Measurements from ENCODE around the gene RGPD8.
"Not testable (repeated sequence)": the region's sequence is repeated elsewhere in the genome, so short reads cannot be mapped to it uniquely, and the experiment has no call there.

Gene RGPD8

GRCh38 chr2:112434890-112435715, 1.7 kb upstream of the RGPD8 start:
- H3K36me3 ChIP-seq (ENCODE audit: control insufficient read depth, insufficient read depth, low read length); H3K27ac ChIP-seq (ENCODE audit: low read depth, low read length); H3K9ac ChIP-seq (ENCODE audit: low read length); H3K27me3 ChIP-seq (ENCODE audit: control insufficient read depth, insufficient read depth, low read length); H3K9me3 ChIP-seq (ENCODE audit: control insufficient read depth, insufficient read depth, low read depth, low read length); H3K4me1 ChIP-seq (ENCODE audit: control insufficient read depth, insufficient read depth, low read length); H3K4me3 ChIP-seq (ENCODE audit: low read depth, low read length): not testable (repeated sequence)

- no peak overlapping the region for H3K4me3 ChIP-seq (ENCODE audit: low read depth, low read length)
- H3K36me3 ChIP-seq (ENCODE audit: control insufficient read depth, insufficient read depth, low read length), result no peaks in the 10 kb centered on the region
- no peaks in the 10 kb centered on the region for H3K4me1 ChIP-seq (ENCODE audit: control insufficient read depth, insufficient read depth, low read length)
Measured at GRCh38 chr2:112433932-112434730, 686 bp upstream of the RGPD8 start.

GRCh38 chr2:112432735-112433479, 538 bp downstream of the RGPD8 start:
- not testable (repeated sequence) for H3K4me1 ChIP-seq (ENCODE audit: control insufficient read depth, insufficient read depth, low read length); H3K27ac ChIP-seq (ENCODE audit: low read depth, low read length); H3K27me3 ChIP-seq (ENCODE audit: control insufficient read depth, insufficient read depth, low read length); H3K9me3 ChIP-seq (ENCODE audit: control insufficient read depth, insufficient read depth, low read depth, low read length); H3K36me3 ChIP-seq (ENCODE audit: control insufficient read depth, insufficient read depth, low read length)
- peak overlapping the region; percentile 60 for H3K4me3 ChIP-seq (ENCODE audit: low read depth, low read length)
- H3K9ac ChIP-seq (ENCODE audit: low read length), result peak overlapping the region; percentile 68

More at GRCh38 chr2:112433932-112434730, 686 bp upstream of the RGPD8 start:
- Histone ChIP-seq H3K27me3 (ENCODE audit: control insufficient read depth, insufficient read depth, low read length) (no peaks in the 10 kb centered on the region), H3K9ac (ENCODE audit: low read length) (no peak overlapping the region), H3K9me3 (ENCODE audit: control insufficient read depth, insufficient read depth, low read depth, low read length) (no peaks in the 10 kb centered on the region), H3K27ac (ENCODE audit: low read depth, low read length) (no peak overlapping the region)

GRCh38 chr2:112432390-112432734, 1.1 kb downstream of the RGPD8 start:
- H3K9me3 ChIP-seq (ENCODE audit: control insufficient read depth, insufficient read depth, low read depth, low read length); H3K27me3 ChIP-seq (ENCODE audit: control insufficient read depth, insufficient read depth, low read length); H3K27ac ChIP-seq (ENCODE audit: low read depth, low read length); H3K36me3 ChIP-seq (ENCODE audit: control insufficient read depth, insufficient read depth, low read length); H3K4me1 ChIP-seq (ENCODE audit: control insufficient read depth, insufficient read depth, low read length): not testable (repeated sequence)
- Histone ChIP-seq H3K4me3 (ENCODE audit: low read depth, low read length) (peak overlapping the region; percentile 60), H3K9ac (ENCODE audit: low read length) (peak overlapping the region; percentile 53)

- not testable (repeated sequence) for H3K4me1 ChIP-seq (ENCODE audit: control insufficient read depth, insufficient read depth, low read length); H3K27ac ChIP-seq (ENCODE audit: low read depth, low read length); H3K27me3 ChIP-seq (ENCODE audit: control insufficient read depth, insufficient read depth, low read length); H3K9ac ChIP-seq (ENCODE audit: low read length); H3K9me3 ChIP-seq (ENCODE audit: control insufficient read depth, insufficient read depth, low read depth, low read length); H3K36me3 ChIP-seq (ENCODE audit: control insufficient read depth, insufficient read depth, low read length)
- H3K4me3 ChIP-seq (ENCODE audit: low read depth, low read length), result peak overlapping the region; percentile 60; the same call in 1 of the 2 replicates
Measured at GRCh38 chr2:112431587-112432295, 1.7 kb downstream of the RGPD8 start.

- not testable (repeated sequence) for H3K27me3 ChIP-seq (ENCODE audit: control insufficient read depth, insufficient read depth, low read length); H3K4me1 ChIP-seq (ENCODE audit: control insufficient read depth, insufficient read depth, low read length); H3K9ac ChIP-seq (ENCODE audit: low read length); H3K9me3 ChIP-seq (ENCODE audit: control insufficient read depth, insufficient read depth, low read depth, low read length); H3K36me3 ChIP-seq (ENCODE audit: control insufficient read depth, insufficient read depth, low read length); H3K4me3 ChIP-seq (ENCODE audit: low read depth, low read length); H3K27ac ChIP-seq (ENCODE audit: low read depth, low read length)
Measured at GRCh38 chr2:112424553-112424952, 8.9 kb downstream of the RGPD8 start.

GRCh38 chr2:112416860-112417259, 16.6 kb downstream of the RGPD8 start:
- H3K9ac ChIP-seq (ENCODE audit: low read length); H3K27ac ChIP-seq (ENCODE audit: low read depth, low read length); H3K4me1 ChIP-seq (ENCODE audit: control insufficient read depth, insufficient read depth, low read length); H3K4me3 ChIP-seq (ENCODE audit: low read depth, low read length); H3K27me3 ChIP-seq (ENCODE audit: control insufficient read depth, insufficient read depth, low read length); H3K36me3 ChIP-seq (ENCODE audit: control insufficient read depth, insufficient read depth, low read length); H3K9me3 ChIP-seq (ENCODE audit: control insufficient read depth, insufficient read depth, low read depth, low read length): not testable (repeated sequence)

- not testable (repeated sequence) for H3K4me3 ChIP-seq (ENCODE audit: low read depth, low read length); H3K9ac ChIP-seq (ENCODE audit: low read length); H3K9me3 ChIP-seq (ENCODE audit: control insufficient read depth, insufficient read depth, low read depth, low read length); H3K4me1 ChIP-seq (ENCODE audit: control insufficient read depth, insufficient read depth, low read length); H3K36me3 ChIP-seq (ENCODE audit: control insufficient read depth, insufficient read depth, low read length); H3K27ac ChIP-seq (ENCODE audit: low read depth, low read length); H3K27me3 ChIP-seq (ENCODE audit: control insufficient read depth, insufficient read depth, low read length)
Measured at GRCh38 chr2:112360055-112360454, 73.4 kb downstream of the RGPD8 start.

- H3K4me3 ChIP-seq (ENCODE audit: low read depth, low read length), result not testable (repeated sequence)
Measured at GRCh38 chr2:112354335-112354734, 79.1 kb downstream of the RGPD8 start.

GRCh38 chr2:112352809-112353603, 80.4 kb downstream of the RGPD8 start:
- not testable (repeated sequence) for H3K4me3 ChIP-seq (ENCODE audit: low read depth, low read length); H3K36me3 ChIP-seq (ENCODE audit: control insufficient read depth, insufficient read depth, low read length); H3K27me3 ChIP-seq (ENCODE audit: control insufficient read depth, insufficient read depth, low read length); H3K27ac ChIP-seq (ENCODE audit: low read depth, low read length); H3K4me1 ChIP-seq (ENCODE audit: control insufficient read depth, insufficient read depth, low read length); H3K9ac ChIP-seq (ENCODE audit: low read length); H3K9me3 ChIP-seq (ENCODE audit: control insufficient read depth, insufficient read depth, low read depth, low read length)

More at GRCh38 chr2:112354335-112354734, 79.1 kb downstream of the RGPD8 start:
- H3K9me3 ChIP-seq (ENCODE audit: control insufficient read depth, insufficient read depth, low read depth, low read length); H3K27ac ChIP-seq (ENCODE audit: low read depth, low read length); H3K27me3 ChIP-seq (ENCODE audit: control insufficient read depth, insufficient read depth, low read length); H3K36me3 ChIP-seq (ENCODE audit: control insufficient read depth, insufficient read depth, low read length); H3K4me1 ChIP-seq (ENCODE audit: control insufficient read depth, insufficient read depth, low read length); H3K9ac ChIP-seq (ENCODE audit: low read length): not testable (repeated sequence)

Data from HUES6 (cell line).